Thyroid gland (tissue), 4 donors: ENCODE data around the gene NUP93.

ENCODE experiments used
- POLR2A ChIP-seq, 2 donors: fragments of 450-650 bp; IDR thresholded peaks; one replicate each; pipeline ENCODE4 v1.6.1; 2017; ENCODE audit warnings: antibody characterized with exemption in 2 of 2, mild to moderate bottlenecking in 2 of 2, moderate library complexity in 1 of 2
- TF ChIP-seq, protein P1 (sequence below), 6 experiments: fragments of 200-600 bp in 3 of 6; fragments of 450-650 bp in 3 of 6; sonication (generic) in 3 of 6; IDR thresholded peaks; one replicate each; pipeline ENCODE4 v1.5.1; 2016 to 2019; ENCODE audit warnings: antibody characterized with exemption in 6 of 6, mild to moderate bottlenecking in 2 of 6, inconsistent platforms in 1 of 6, moderate library complexity in 1 of 6

DNA sequence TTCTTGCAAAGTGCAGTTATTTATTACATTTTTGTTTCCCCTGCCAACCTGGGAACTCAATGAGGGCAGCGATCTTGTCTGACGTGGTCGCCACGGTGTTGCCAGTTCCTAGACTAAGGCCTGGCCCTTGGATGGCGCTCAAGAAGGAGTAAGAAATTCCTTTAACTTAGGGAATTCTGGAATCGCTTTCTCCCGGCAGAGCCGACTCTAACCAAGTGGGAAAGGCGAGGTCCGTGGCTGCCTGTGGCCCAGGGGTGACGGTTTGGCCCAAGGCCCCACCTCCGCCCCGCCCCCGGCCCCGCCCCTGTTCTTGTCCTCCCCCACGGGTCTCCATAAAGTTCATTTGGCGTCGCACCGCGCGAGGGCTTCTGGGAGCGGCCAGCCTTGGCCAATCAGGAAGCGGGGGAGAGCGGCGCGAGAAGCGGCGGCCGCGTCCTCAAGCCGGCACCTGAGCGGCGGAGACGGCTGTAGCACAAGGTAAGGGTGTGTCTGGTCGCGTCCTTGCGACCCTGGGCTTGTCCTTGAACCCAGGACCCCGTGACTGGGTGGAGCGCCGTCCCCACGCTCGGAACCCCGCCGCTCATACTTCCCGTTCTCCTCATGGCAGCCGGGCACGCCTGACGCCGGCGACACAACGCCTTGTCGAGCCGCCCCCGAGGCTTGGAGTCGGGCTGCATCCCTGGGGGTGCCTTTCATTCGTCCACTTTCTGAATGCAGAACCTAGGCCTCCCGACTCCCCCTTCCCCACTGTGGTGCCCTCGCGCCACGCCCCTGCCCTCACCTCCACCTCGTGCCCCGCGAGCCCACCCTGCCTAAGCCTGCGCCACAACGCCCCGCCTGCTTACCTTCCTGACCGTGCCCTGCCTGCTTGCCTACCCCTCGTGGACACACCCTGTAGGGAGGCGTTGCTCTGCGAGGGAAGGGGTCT, at the start of gene NUP93:
- peak in 1 of 2 donors; percentile 79 for TF ChIP-seq POLR2A (IDR thresholded peaks at IDR 0.05)
- TF ChIP-seq, protein P1, sequence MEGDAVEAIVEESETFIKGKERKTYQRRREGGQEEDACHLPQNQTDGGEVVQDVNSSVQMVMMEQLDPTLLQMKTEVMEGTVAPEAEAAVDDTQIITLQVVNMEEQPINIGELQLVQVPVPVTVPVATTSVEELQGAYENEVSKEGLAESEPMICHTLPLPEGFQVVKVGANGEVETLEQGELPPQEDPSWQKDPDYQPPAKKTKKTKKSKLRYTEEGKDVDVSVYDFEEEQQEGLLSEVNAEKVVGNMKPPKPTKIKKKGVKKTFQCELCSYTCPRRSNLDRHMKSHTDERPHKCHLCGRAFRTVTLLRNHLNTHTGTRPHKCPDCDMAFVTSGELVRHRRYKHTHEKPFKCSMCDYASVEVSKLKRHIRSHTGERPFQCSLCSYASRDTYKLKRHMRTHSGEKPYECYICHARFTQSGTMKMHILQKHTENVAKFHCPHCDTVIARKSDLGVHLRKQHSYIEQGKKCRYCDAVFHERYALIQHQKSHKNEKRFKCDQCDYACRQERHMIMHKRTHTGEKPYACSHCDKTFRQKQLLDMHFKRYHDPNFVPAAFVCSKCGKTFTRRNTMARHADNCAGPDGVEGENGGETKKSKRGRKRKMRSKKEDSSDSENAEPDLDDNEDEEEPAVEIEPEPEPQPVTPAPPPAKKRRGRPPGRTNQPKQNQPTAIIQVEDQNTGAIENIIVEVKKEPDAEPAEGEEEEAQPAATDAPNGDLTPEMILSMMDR (IDR thresholded peaks at IDR 0.05), result no peak
